HG02678 (cell line): Measurements from ENCODE around the gene COPS4.

Experiments used
- ATAC-seq: cut with Tn5 transposase; IDR thresholded peaks from one replicate; pipeline ENCODE4 v1.9.1; 2021; ENCODE audit warnings: mild to moderate bottlenecking, moderate library complexity; ENCODE audit not compliant: unreplicated experiment

The COPS4 gene

GRCh38 chr4:83115656-83116285, 80.8 kb downstream of the COPS4 start:
- ATAC-seq: no peak

GRCh38 chr4:83118869-83119268, 83.9 kb downstream of the COPS4 start:
- no peak for ATAC-seq

GRCh38 chr4:83121246-83121645, 86.3 kb downstream of the COPS4 start:
- ATAC-seq: no peak

GRCh38 chr4:83124111-83124780, 89.3 kb downstream of the COPS4 start:
- ATAC-seq: peak; percentile 53
